ENCODE results near the gene CREBBP.

Gene CREBBP

GRCh38 chr16:3731126-3731935 lies 149.2 kb downstream of the CREBBP start:
- Mint-ChIP-seq H3K4me1 (ENCODE audit: low read depth) (no peaks in the 10 kb centered on the region), H3K27me3 (no peaks in the 10 kb centered on the region), H3K27ac (peak overlapping the region; percentile 71), H3K36me3 (ENCODE audit: low read depth) (peaks cover 86% of the 10 kb centered on the region), H3K9me3 (no peaks in the 10 kb centered on the region), H3K4me3 (no peak overlapping the region)
- no peak for DNase-seq

GRCh38 chr16:3730161-3731125 lies 150.1 kb downstream of the CREBBP start:
- Mint-ChIP-seq H3K9me3 (no peaks in the 10 kb centered on the region), H3K4me3 (no peak overlapping the region), H3K27ac (no peak overlapping the region), H3K4me1 (ENCODE audit: low read depth) (no peaks in the 10 kb centered on the region), H3K36me3 (ENCODE audit: low read depth) (peaks cover 80% of the 10 kb centered on the region), H3K27me3 (no peaks in the 10 kb centered on the region)
- no peak for DNase-seq

GRCh38 chr16:3729161-3730112 lies 151.1 kb downstream of the CREBBP start:
- Mint-ChIP-seq H3K4me1 (ENCODE audit: low read depth) (no peaks in the 10 kb centered on the region), H3K27ac (no peak overlapping the region), H3K36me3 (ENCODE audit: low read depth) (peaks cover 70% of the 10 kb centered on the region), H3K27me3 (no peaks in the 10 kb centered on the region), H3K9me3 (no peaks in the 10 kb centered on the region), H3K4me3 (no peak overlapping the region)
- no peak for DNase-seq

GRCh38 chr16:3728424-3729160 lies 151.9 kb downstream of the CREBBP start:
- no peaks in the 10 kb centered on the region for H3K4me1 Mint-ChIP-seq (ENCODE audit: low read depth)
- H3K9me3 Mint-ChIP-seq, result no peaks in the 10 kb centered on the region
- H3K27me3 Mint-ChIP-seq, result no peaks in the 10 kb centered on the region
- H3K4me3 Mint-ChIP-seq, result no peak overlapping the region
- peaks cover 64% of the 10 kb centered on the region for H3K36me3 Mint-ChIP-seq (ENCODE audit: low read depth)
- no peak for DNase-seq
- no peak overlapping the region for H3K27ac Mint-ChIP-seq

GRCh38 chr16:3727806-3728381 lies 152.6 kb downstream of the CREBBP start:
- Mint-ChIP-seq H3K27ac (peak overlapping the region; percentile 61), H3K4me1 (ENCODE audit: low read depth) (no peaks in the 10 kb centered on the region), H3K36me3 (ENCODE audit: low read depth) (peaks cover 59% of the 10 kb centered on the region), H3K9me3 (no peaks in the 10 kb centered on the region), H3K4me3 (no peak overlapping the region), H3K27me3 (no peaks in the 10 kb centered on the region)
- DNase-seq, result no peak

- Mint-ChIP-seq H3K4me1 (ENCODE audit: low read depth) (no peaks in the 10 kb centered on the region), H3K27me3 (no peaks in the 10 kb centered on the region), H3K9me3 (no peaks in the 10 kb centered on the region), H3K4me3 (no peak overlapping the region), H3K36me3 (ENCODE audit: low read depth) (peaks cover 41% of the 10 kb centered on the region), H3K27ac (no peak overlapping the region)
- no peak for DNase-seq
Observed at GRCh38 chr16:3726021-3726687, 154.4 kb downstream of the CREBBP start.

- Mint-ChIP-seq H3K27me3 (no peaks in the 10 kb centered on the region), H3K27ac (no peak overlapping the region), H3K4me1 (ENCODE audit: low read depth) (no peaks in the 10 kb centered on the region), H3K36me3 (ENCODE audit: low read depth) (peaks cover 32% of the 10 kb centered on the region), H3K4me3 (no peak overlapping the region), H3K9me3 (no peaks in the 10 kb centered on the region)
- DNase-seq, result no peak
Observed at GRCh38 chr16:3725276-3725675, 155.2 kb downstream of the CREBBP start.

GRCh38 chr16:3722508-3722907 lies 158.0 kb downstream of the CREBBP start:
- H3K4me1 Mint-ChIP-seq (ENCODE audit: low read depth), result peaks cover 6% of the 10 kb centered on the region
- H3K27me3 Mint-ChIP-seq, result no peaks in the 10 kb centered on the region
- no peak for DNase-seq
- no peaks in the 10 kb centered on the region for H3K9me3 Mint-ChIP-seq
- H3K36me3 Mint-ChIP-seq (ENCODE audit: low read depth), result peaks cover 8% of the 10 kb centered on the region
- H3K27ac Mint-ChIP-seq, result no peak overlapping the region
- H3K4me3 Mint-ChIP-seq, result no peak overlapping the region

- no peaks in the 10 kb centered on the region for H3K9me3 Mint-ChIP-seq
- no peaks in the 10 kb centered on the region for H3K27me3 Mint-ChIP-seq
- H3K4me1 Mint-ChIP-seq (ENCODE audit: low read depth), result peaks cover 16% of the 10 kb centered on the region
- no peak overlapping the region for H3K4me3 Mint-ChIP-seq
- DNase-seq, result no peak
- H3K27ac Mint-ChIP-seq, result peak overlapping the region; percentile 9
- H3K36me3 Mint-ChIP-seq (ENCODE audit: low read depth), result peaks cover 14% of the 10 kb centered on the region
Observed at GRCh38 chr16:3720418-3720817, 160.1 kb downstream of the CREBBP start.

GRCh38 chr16:3718628-3719027 lies 161.9 kb downstream of the CREBBP start:
- Mint-ChIP-seq H3K36me3 (ENCODE audit: low read depth) (peaks cover 31% of the 10 kb centered on the region), H3K4me1 (ENCODE audit: low read depth) (peaks cover 33% of the 10 kb centered on the region), H3K4me3 (peak overlapping the region; percentile 93), H3K27me3 (no peaks in the 10 kb centered on the region), H3K27ac (peak overlapping the region; percentile 67), H3K9me3 (no peaks in the 10 kb centered on the region)
- DNase-seq, result no peak

- Mint-ChIP-seq H3K27ac (peak overlapping the region; percentile 94), H3K36me3 (ENCODE audit: low read depth) (peaks cover 38% of the 10 kb centered on the region), H3K4me1 (ENCODE audit: low read depth) (peaks cover 39% of the 10 kb centered on the region), H3K27me3 (no peaks in the 10 kb centered on the region), H3K9me3 (no peaks in the 10 kb centered on the region), H3K4me3 (peak overlapping the region; percentile 93)
- DNase-seq, result no peak
Observed at GRCh38 chr16:3718019-3718391, 162.5 kb downstream of the CREBBP start.

- H3K4me3 Mint-ChIP-seq, result peak within 1 kb of the TSS; percentile 93
- peaks cover 45% of the 10 kb centered on the region for H3K4me1 Mint-ChIP-seq (ENCODE audit: low read depth)
- peaks cover 43% of the 10 kb centered on the region for H3K36me3 Mint-ChIP-seq (ENCODE audit: low read depth)
- H3K9me3 Mint-ChIP-seq, result no peaks in the 10 kb centered on the region
- peak; percentile 97 for DNase-seq
- H3K27me3 Mint-ChIP-seq, result no peaks in the 10 kb centered on the region
- H3K27ac Mint-ChIP-seq, result peak within 1 kb of the TSS; percentile 95
Observed at GRCh38 chr16:3717235-3718018, 163.1 kb downstream of the CREBBP start, which contains the start of gene TRAP1. TRAP1 (minus strand) TSS chr16:3717524; CDS start chr16:3717508, 16 bp downstream.
